Fibroblast of the aortic adventitia (primary cell): ENCODE data around the gene TMEM62. TPM values are rescaled to one million over a fixed set of nuclear protein-coding genes. Genes with fewer than 3 reads are reported as not detected.

Source experiments
- DNase-seq: peaks from one replicate; pipeline ENCODE4 v3.0.0-alpha.2; 2010; ENCODE audit warnings: low read depth
- H3K4me3 ChIP-seq: 2 replicates; pipeline ENCODE4 v1.5.1; 2011; ENCODE audit warnings: low read depth, mild to moderate bottlenecking, control low read depth, low read length, moderate library complexity
- total RNA-seq: library from RNA; depleted of rRNA; stranded (reverse); fragments of >200 nt; gene quantifications from 2 replicates; pipeline ENCODE4 v1.2.3, GENCODE V29; 2012; ENCODE audit warnings: low replicate concordance
- TF ChIP-seq, protein P1 (sequence below): IDR thresholded peaks from 2 replicates; pipeline ENCODE4 v1.5.1; 2011; ENCODE audit warnings: mild to moderate bottlenecking, low read length, control low read depth, inconsistent platforms; ENCODE audit not compliant: insufficient read depth

TMEM62 gene
- total RNA-seq, 1 donor: 18.5 TPM

DNA sequence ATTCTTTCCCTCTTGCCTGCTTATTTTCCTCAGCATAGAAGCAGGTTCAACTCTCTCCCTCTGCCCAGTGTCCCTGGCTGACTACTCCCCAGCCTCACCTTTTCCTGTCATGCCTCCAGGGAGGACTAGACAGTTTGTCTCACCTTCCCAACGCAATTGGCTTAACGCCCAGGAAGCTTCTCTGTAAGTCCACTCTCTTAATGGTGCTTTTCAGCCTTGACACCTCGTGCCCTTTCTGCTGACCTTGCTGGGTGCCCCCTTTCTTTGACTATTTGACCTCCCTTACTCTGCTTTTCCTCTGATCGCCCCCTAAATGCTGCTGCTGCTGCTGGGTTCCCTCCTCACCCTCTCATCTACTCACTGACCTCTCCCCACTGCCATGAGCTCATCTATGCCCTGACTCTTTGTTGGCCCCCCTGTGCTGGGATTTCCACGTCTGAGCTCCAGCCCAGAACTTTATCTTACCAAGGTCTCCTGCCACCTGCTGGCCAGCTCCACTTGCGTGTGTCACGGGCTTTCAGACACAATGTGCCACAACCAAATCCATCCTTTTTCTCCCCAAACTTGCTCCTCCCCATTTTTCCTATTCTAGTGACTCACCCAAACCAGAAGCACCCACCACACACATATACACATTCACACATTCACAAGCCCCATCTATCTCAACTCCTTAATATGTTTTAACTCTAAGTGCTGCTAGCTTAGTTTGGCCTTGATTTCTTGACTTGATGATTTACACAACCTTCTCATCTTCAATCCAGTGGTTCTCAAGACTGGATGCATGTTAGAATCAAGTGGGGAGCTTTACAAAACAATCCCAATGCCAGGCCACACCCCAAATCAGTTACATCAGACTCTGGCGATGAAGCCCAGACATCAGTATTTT lies 70.9 kb downstream of the TMEM62 start:
- TF ChIP-seq, protein P1, sequence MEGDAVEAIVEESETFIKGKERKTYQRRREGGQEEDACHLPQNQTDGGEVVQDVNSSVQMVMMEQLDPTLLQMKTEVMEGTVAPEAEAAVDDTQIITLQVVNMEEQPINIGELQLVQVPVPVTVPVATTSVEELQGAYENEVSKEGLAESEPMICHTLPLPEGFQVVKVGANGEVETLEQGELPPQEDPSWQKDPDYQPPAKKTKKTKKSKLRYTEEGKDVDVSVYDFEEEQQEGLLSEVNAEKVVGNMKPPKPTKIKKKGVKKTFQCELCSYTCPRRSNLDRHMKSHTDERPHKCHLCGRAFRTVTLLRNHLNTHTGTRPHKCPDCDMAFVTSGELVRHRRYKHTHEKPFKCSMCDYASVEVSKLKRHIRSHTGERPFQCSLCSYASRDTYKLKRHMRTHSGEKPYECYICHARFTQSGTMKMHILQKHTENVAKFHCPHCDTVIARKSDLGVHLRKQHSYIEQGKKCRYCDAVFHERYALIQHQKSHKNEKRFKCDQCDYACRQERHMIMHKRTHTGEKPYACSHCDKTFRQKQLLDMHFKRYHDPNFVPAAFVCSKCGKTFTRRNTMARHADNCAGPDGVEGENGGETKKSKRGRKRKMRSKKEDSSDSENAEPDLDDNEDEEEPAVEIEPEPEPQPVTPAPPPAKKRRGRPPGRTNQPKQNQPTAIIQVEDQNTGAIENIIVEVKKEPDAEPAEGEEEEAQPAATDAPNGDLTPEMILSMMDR: peak; percentile 70
- DNase-seq: peak; percentile 68

DNA sequence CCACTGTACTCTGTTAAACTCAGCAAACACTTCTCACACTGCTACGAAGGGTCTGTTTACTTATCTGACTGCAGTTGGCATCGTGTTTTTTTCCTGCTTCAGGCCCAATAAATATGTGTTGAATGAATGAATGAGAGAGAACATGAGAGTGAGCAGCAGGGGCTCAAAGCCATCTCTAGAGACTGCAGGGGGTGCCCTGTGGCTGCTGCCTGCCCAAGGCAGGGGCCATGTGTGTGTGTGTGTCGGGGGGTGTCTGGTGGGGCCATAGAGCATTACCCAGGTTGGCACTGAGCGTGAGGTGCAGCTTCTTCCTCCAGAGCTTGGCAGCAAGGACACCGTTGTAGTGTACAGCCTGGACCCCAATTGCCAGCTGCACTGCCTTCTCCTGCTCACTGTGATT lies 72.7 kb downstream of the TMEM62 start:
- no peak for DNase-seq
- TF ChIP-seq, protein P1: no peak
- H3K4me3 ChIP-seq: no peak overlapping the region

More for the DNA sequence above, 70.9 kb downstream of the TMEM62 start:
- H3K4me3 ChIP-seq: no peak overlapping the region

DNA sequence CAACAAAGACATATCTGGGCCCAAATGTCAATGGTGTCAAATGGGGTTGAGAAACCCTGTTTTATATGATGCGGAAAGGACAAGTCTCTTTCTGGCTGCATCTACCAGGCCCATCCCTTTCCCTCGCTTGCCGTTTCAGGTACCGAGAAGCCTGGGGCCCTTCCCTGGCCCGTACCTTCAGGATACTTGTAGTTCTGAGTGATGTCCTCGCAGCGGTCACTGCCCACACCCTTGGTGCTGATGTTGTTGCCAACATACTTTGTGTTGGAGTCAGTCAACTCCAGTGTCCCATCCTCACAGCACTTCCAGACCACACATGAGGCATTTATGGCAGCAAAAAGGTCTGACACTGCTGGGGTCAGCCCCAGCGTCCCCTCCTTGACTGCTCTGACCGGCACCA lies 73.6 kb downstream of the TMEM62 start:
- TF ChIP-seq, protein P1: no peak
- no peak overlapping the region for H3K4me3 ChIP-seq
- no peak for DNase-seq

DNA sequence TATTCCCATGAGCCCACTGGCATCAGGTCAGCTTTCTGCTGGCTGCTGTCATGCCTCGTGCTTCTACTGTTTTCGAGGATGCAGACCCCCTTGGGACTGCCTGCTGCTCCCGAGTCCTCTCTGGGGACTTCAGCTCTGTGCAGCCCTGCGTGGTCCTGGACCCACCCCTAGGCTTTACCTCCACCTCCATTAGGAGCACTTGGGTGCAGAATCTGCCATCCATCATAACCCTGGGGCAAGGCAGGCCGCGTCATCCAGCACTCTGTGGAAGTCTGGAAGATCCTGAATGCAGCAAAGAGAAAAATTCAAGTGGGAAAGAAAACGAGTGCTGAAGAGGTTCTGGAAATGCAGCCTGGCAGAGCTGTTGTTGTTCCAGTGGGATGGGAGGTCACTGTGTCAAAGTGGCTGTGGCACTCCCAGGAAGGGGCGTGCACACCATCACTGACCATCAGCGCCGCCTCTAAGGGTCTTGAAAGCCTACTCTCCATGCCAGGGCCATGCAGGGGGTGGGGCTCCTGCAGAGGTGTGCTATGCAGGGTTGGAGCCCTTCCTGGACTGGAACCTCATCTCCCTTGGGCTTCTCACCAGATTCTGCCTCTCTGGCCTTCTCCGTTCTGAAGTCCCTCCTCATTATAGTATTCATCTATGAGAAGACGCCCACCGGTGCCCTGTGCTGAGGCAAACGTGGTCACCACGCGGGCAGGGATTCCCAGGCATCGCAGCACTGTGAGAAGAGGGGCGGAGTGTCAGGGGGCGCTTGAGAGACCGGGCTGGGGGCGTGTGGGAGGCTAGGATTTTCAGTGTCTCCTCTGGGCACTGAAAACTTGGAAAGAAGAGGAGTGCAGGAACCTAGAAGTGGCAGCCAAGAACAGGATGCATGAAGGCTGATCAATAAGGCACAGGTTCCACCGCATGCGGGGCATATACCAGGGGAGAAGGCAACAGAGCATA lies 74.9 kb downstream of the TMEM62 start:
- TF ChIP-seq, protein P1: no peak
- H3K4me3 ChIP-seq: no peak overlapping the region
- DNase-seq: no peak

DNA sequence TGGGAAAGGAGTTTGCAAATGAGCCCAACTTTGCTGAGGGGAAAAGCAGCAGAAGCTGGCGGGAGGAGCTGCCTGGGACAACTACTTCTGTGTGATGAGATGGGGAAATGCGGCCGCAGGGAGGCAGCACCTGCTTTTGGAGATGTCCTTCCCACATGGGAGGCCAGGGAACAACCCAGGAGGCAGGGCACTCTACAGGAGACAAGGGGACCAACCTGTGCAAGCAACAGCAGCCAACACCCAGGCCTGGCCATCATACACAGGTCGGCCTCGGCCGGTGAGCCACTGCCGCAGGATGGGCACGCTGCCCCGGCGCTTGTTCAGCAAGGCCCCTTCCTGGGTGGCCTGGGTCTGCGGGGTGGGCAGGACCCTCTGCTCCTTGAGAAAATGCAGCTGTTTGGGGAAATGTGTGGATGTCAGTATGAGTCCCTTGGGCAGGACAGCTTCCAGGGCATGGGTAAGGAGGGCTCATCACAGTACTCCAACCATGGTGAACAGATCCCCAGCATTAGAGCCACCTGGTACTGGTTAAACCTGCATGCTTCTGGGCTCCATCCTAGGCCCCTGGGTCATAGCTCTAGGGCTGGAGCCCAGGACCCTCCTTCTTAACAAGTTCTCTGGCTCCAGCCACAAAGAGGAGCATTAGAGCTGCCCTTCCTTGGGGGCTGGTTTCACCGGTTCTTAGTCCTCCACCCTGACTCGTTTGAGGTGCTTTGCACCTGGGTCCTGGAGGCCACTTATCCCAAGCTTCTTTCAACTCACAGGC lies 75.9 kb downstream of the TMEM62 start:
- DNase-seq: no peak
- TF ChIP-seq, protein P1: no peak
- no peak overlapping the region for H3K4me3 ChIP-seq

DNA sequence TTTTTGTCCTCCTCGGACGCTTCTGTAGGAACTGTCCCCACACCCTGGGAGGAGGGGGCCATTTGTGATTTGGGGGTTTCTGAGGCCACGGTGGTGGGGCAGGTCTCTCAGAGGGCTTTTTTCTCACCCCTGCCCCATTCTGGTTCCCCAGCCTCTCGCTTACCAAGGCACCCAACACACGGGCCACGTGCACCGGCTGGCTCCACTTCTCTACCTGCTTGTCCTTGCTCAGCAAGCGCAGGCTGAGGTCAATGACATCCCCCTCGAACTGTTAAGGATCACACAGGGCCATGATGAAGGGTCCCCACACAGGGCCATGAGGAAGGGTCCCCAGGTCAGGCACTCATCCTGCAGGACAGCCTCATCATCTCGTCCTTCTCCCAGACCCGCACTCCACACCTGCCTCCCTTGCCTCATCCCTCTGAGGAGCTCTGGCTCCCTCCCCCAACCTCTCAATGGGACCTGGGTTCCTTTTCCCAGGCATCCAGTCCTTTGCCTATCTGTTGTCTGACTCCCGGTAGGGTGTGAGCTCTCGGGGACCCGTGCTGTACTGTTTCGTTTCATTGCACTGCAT lies 76.9 kb downstream of the TMEM62 start:
- TF ChIP-seq, protein P1: no peak

More for the DNA sequence above, 76.9 kb downstream of the TMEM62 start:
- no peak overlapping the region for H3K4me3 ChIP-seq
- DNase-seq: no peak
